PFSK-1 (cell line): Measurements from ENCODE around the gene PAGE4.

Source experiments
- FOXP2 ChIP-seq: optimal IDR thresholded peaks from 2 replicates; pipeline ENCODE3; 2011; ENCODE audit warnings: borderline replicate concordance, control low read depth, inconsistent platforms; ENCODE audit not compliant: insufficient read depth; ENCODE audit errors: extremely low read length, extremely low read depth
- POLR2AphosphoS5 ChIP-seq: IDR thresholded peaks from 2 replicates; pipeline ENCODE4 v1.6.1; 2012; ENCODE audit warnings: low read depth, mild to moderate bottlenecking, control low read depth, low read length, moderate library complexity
- SIN3A ChIP-seq: IDR thresholded peaks from 2 replicates; pipeline ENCODE4 v1.6.1; 2012; ENCODE audit warnings: mild to moderate bottlenecking, low read length, moderate library complexity, borderline replicate concordance; ENCODE audit not compliant: insufficient read depth
- TAF1 ChIP-seq: IDR thresholded peaks from 2 replicates; pipeline ENCODE4 v1.6.1; 2012; ENCODE audit warnings: low read length, control low read depth, borderline replicate concordance; ENCODE audit not compliant: insufficient read depth
- TF ChIP-seq, protein P1 (sequence below), 2 experiments: IDR thresholded peaks; 2 replicates each; pipeline versions ENCODE4 v1.6.1 to v1.8.0; 2011 to 2012; ENCODE audit warnings: low read depth in 2 of 2, low read length in 2 of 2, control low read depth in 1 of 2, inconsistent platforms in 1 of 2, mild to moderate bottlenecking in 1 of 2, moderate library complexity in 1 of 2; ENCODE audit not compliant: insufficient read depth in 1 of 2

The PAGE4 gene

GRCh38 chrX:49842621-49843020 is 13.5 kb downstream of the PAGE4 start:
- TF ChIP-seq FOXP2 = no peak
- TF ChIP-seq TAF1 = no peak
- TF ChIP-seq POLR2AphosphoS5 = no peak
- no peak for TF ChIP-seq SIN3A
- TF ChIP-seq, protein P1, sequence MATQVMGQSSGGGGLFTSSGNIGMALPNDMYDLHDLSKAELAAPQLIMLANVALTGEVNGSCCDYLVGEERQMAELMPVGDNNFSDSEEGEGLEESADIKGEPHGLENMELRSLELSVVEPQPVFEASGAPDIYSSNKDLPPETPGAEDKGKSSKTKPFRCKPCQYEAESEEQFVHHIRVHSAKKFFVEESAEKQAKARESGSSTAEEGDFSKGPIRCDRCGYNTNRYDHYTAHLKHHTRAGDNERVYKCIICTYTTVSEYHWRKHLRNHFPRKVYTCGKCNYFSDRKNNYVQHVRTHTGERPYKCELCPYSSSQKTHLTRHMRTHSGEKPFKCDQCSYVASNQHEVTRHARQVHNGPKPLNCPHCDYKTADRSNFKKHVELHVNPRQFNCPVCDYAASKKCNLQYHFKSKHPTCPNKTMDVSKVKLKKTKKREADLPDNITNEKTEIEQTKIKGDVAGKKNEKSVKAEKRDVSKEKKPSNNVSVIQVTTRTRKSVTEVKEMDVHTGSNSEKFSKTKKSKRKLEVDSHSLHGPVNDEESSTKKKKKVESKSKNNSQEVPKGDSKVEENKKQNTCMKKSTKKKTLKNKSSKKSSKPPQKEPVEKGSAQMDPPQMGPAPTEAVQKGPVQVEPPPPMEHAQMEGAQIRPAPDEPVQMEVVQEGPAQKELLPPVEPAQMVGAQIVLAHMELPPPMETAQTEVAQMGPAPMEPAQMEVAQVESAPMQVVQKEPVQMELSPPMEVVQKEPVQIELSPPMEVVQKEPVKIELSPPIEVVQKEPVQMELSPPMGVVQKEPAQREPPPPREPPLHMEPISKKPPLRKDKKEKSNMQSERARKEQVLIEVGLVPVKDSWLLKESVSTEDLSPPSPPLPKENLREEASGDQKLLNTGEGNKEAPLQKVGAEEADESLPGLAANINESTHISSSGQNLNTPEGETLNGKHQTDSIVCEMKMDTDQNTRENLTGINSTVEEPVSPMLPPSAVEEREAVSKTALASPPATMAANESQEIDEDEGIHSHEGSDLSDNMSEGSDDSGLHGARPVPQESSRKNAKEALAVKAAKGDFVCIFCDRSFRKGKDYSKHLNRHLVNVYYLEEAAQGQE (IDR thresholded peaks at IDR 0.05; ENCODE audit: insufficient read depth in 1 of 2, low read depth in 2 of 2, low read length in 2 of 2) = no peak

DNA sequence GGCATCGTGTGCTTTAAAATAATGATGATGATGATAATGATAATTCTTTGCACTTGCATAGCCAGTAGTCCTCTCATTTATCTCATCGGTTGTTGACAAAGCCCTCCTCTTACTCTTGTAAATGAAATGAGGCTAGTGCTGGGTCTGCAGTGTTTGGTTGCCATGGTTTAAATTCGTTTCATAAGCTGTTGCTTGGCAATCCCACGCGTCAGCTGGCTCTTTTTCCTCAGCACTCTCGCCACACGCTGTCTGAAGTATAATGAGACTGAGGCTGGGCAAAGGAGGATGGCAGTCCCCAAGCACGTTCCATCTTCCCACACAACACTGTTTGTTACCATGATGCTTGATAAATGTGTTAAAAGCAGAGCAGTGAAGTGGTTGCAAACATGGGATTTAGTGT is 15.5 kb downstream of the PAGE4 start:
- no peak for TF ChIP-seq FOXP2
- TF ChIP-seq SIN3A = no peak
- TF ChIP-seq, protein P1 (IDR thresholded peaks at IDR 0.05; ENCODE audit: insufficient read depth in 1 of 2, low read depth in 2 of 2, low read length in 2 of 2) = no peak
- no peak for TF ChIP-seq TAF1
- no peak for TF ChIP-seq POLR2AphosphoS5

DNA sequence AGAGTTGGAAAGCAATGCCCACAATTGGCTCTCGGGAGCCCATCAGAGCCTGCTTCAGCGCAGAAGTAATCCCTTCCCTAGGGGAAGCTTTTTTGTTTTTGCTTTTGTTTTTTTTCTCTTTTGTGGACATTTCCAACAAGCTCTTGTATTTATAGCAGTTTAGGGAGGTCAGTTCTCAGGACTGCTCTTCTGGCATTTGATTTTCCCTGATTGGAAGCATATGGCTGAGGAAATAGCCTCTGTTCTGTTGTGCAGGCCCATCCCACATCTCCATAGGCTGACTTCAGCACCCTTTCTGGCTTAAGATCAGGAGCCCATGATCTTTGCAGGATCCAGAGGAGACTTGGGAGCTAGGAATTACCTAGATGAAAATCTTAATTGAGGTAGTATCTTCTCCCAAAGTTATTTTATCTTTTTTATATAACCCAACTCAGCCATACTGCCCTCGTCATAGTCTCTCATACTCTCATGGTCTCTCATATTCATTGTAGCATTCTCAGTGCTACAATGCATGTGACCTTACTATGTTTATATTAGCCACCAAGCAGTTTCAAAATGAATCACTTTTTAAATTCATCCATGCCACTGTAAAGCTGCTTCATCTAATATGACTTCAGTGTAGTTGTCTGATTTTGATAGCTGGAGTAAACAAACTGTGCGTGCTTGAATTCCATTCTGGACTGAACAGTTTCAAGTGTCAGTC is 16.7 kb downstream of the PAGE4 start:
- TF ChIP-seq, protein P1 (IDR thresholded peaks at IDR 0.05; ENCODE audit: insufficient read depth in 1 of 2, low read depth in 2 of 2, low read length in 2 of 2) = no peak
- TF ChIP-seq SIN3A = no peak
- TF ChIP-seq TAF1 = no peak
- TF ChIP-seq FOXP2 = no peak
- TF ChIP-seq POLR2AphosphoS5 = no peak

DNA sequence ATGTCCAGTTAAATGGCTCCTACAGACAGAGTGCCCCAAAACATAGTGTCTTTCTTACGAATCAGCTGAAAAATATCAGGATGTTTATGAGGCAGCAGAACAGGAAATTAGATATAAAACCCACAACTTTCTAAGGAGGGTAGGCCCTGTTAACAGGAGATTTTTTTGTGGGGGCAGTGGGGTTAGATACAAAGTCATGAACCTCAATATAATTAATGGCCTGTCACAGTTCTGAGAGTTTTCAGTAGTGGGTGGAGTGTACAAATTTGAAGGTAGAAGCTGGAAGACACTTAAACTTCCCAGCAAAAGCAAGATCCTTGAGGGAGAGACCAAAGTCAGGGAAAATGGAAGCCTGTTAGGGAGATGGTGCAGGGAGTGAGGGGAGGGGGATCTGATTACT is 17.4 kb downstream of the PAGE4 start:
- TF ChIP-seq, protein P1 (IDR thresholded peaks at IDR 0.05; ENCODE audit: insufficient read depth in 1 of 2, low read depth in 2 of 2, low read length in 2 of 2) = no peak
- no peak for TF ChIP-seq SIN3A
- no peak for TF ChIP-seq POLR2AphosphoS5
- TF ChIP-seq TAF1 = no peak
- no peak for TF ChIP-seq FOXP2
